MCF 10A (cell line): ENCODE results near the gene TMEM63A. TPM values are rescaled to one million over a fixed set of nuclear protein-coding genes. Genes with fewer than 3 reads are reported as not detected.

ENCODE experiments used
- BruUV-seq: library from RNA; stranded (reverse); fragments of 400-500 nt; replicated peaks from 2 replicates; lab custom pipeline; 2021; lab: Mats Ljungman, UMichigan
- CTCF ChIA-PET: fragments of 300-600 bp; sonication (Branson Sonifier 250); formaldehyde crosslinking; extraction: SDS; loops from one replicate; lab custom pipeline; 2021; ENCODE audit warnings: antibody characterized with exemption, inconsistent platforms; lab: Yijun Ruan, JAX
- POLR2A ChIA-PET: fragments of 300-600, 350-650 bp; sonication (Branson Sonifier 250); formaldehyde crosslinking; extraction: SDS; loops from one replicate; lab custom pipeline; 2020; ENCODE audit warnings: antibody characterized with exemption, inconsistent platforms; lab: Yijun Ruan, JAX
- DNase-seq: peaks from one replicate; pipeline ENCODE4 v3.0.0-alpha.2; 2018; ENCODE audit not compliant: unreplicated experiment
- H3K27ac Mint-ChIP-seq: one replicate; pipeline ENCODE4 v1.8.0; 2022; ENCODE audit warnings: mild to moderate bottlenecking, low read depth, mixed read lengths; ENCODE audit not compliant: unreplicated experiment
- H3K27me3 Mint-ChIP-seq: one replicate; pipeline ENCODE4 v1.8.0; 2022; ENCODE audit warnings: mixed read lengths; ENCODE audit not compliant: insufficient read depth, unreplicated experiment
- H3K36me3 Mint-ChIP-seq: one replicate; pipeline ENCODE4 v1.8.0; 2022; ENCODE audit warnings: mild to moderate bottlenecking, moderate library complexity, mixed read lengths; ENCODE audit not compliant: insufficient read depth, unreplicated experiment
- H3K4me1 Mint-ChIP-seq: one replicate; pipeline ENCODE4 v1.8.0; 2022; ENCODE audit warnings: mixed read lengths; ENCODE audit not compliant: insufficient read depth, unreplicated experiment
- H3K4me3 Mint-ChIP-seq: one replicate; pipeline ENCODE4 v1.8.0; 2022; ENCODE audit warnings: mild to moderate bottlenecking, moderate library complexity, mixed read lengths; ENCODE audit not compliant: unreplicated experiment
- H3K9me3 Mint-ChIP-seq: one replicate; pipeline ENCODE4 v1.8.0; 2022; ENCODE audit warnings: mixed read lengths; ENCODE audit not compliant: unreplicated experiment
- CTCF ChIP-seq: fragments of 200-600 bp; IDR thresholded peaks from one replicate; pipeline ENCODE4 v1.8.0; 2022; ENCODE audit warnings: antibody characterized with exemption, mild to moderate bottlenecking; ENCODE audit not compliant: unreplicated experiment
- intact Hi-C: fragments of 100-400 bp; cut with micrococcal nuclease; formaldehyde crosslinking; loops from 2 replicates; pipeline ENCODE4 v1.14.1; 2022
- total RNA-seq: library from RNA; stranded (reverse); gene quantifications from 2 replicates; pipeline ENCODE4 v1.2.3, GENCODE V29; 2022

The TMEM63A gene
- total RNA-seq, 1 experiment from 2014 or later, result 52.1 TPM

GRCh38 chr1:225851805-225852204, 30.4 kb downstream of the TMEM63A start:
- TF ChIP-seq CTCF, result no peak
- peaks cover 34% of the 10 kb centered on the region for H3K36me3 Mint-ChIP-seq
- no peak overlapping the region for H3K27ac Mint-ChIP-seq
- ChIA-PET POLR2A (interaction anchor here (0.5 to 2.6 kb wide), 7 partner anchors 10 to 120 kb away, joined by 3 to 8 read pairs (median 3); partner anchors contain the start of gene PYCR2), CTCF (interaction anchor here (0.7 to 6.2 kb wide), 3 partner anchors 24 to 376 kb away, joined by 3 to 42 read pairs (median 4); no protein-coding TSS in a partner anchor)
- intact Hi-C loops, result no loop called here
- BruUV-seq, result no TSS peak
- no peaks in the 10 kb centered on the region for H3K27me3 Mint-ChIP-seq
- no peak for DNase-seq
- H3K4me3 Mint-ChIP-seq, result no peak overlapping the region
- no peaks in the 10 kb centered on the region for H3K9me3 Mint-ChIP-seq
- H3K4me1 Mint-ChIP-seq, result no peaks in the 10 kb centered on the region

GRCh38 chr1:225850370-225850769, 31.8 kb downstream of the TMEM63A start:
- ChIA-PET POLR2A (interaction anchor here (0.7 to 2.6 kb wide), 3 partner anchors 15 to 1344 kb away, joined by 3 to 12 read pairs (median 8); partner anchors contain the start of gene SRP9), CTCF (interaction anchor here (0.5 to 6.2 kb wide), 6 partner anchors 9 to 377 kb away, joined by 3 to 42 read pairs (median 4); no protein-coding TSS in a partner anchor)
- Mint-ChIP-seq H3K4me3 (no peak overlapping the region), H3K4me1 (no peaks in the 10 kb centered on the region), H3K27ac (no peak overlapping the region), H3K36me3 (peaks cover 31% of the 10 kb centered on the region), H3K9me3 (no peaks in the 10 kb centered on the region), H3K27me3 (no peaks in the 10 kb centered on the region)
- intact Hi-C loops, result no loop called here
- no TSS peak for BruUV-seq
- no peak for DNase-seq
- no peak for TF ChIP-seq CTCF

- intact Hi-C loops, result loop anchor here (5.0 kb wide), 2 partner anchors 127 to 293 kb away; no protein-coding TSS in a partner anchor
- H3K27me3 Mint-ChIP-seq, result no peaks in the 10 kb centered on the region
- no peak overlapping the region for H3K27ac Mint-ChIP-seq
- no peak for TF ChIP-seq CTCF
- ChIA-PET CTCF (interaction anchor here (0.6 to 6.2 kb wide), 6 partner anchors 39 to 376 kb away, joined by 3 to 42 read pairs (median 4); no protein-coding TSS in a partner anchor), POLR2A (interaction anchor here (0.7 to 2.6 kb wide), 4 partner anchors 9 to 1344 kb away, joined by 3 to 12 read pairs (median 6); partner anchors contain the start of gene SRP9)
- H3K4me1 Mint-ChIP-seq, result no peaks in the 10 kb centered on the region
- H3K36me3 Mint-ChIP-seq, result peaks cover 34% of the 10 kb centered on the region
- no TSS peak for BruUV-seq
- H3K4me3 Mint-ChIP-seq, result no peak overlapping the region
- H3K9me3 Mint-ChIP-seq, result no peaks in the 10 kb centered on the region
- DNase-seq, result no peak
These were observed 32.3 kb downstream of the TMEM63A start for GRCh38 chr1:225849925-225850324.

- intact Hi-C loops, result loop anchor here (5.0 kb wide), 2 partner anchors 129 to 291 kb away; no protein-coding TSS in a partner anchor
- BruUV-seq, result no TSS peak
- no peaks in the 10 kb centered on the region for H3K4me1 Mint-ChIP-seq
- no peaks in the 10 kb centered on the region for H3K27me3 Mint-ChIP-seq
- DNase-seq, result no peak
- no peak for TF ChIP-seq CTCF
- peaks cover 38% of the 10 kb centered on the region for H3K36me3 Mint-ChIP-seq
- CTCF ChIA-PET, result interaction anchor here (1.2 to 6.3 kb wide), 4 partner anchors 24 to 375 kb away, joined by 3 to 58 read pairs (median 4); no protein-coding TSS in a partner anchor
- POLR2A ChIA-PET, result interaction anchor here (0.6 kb wide), 1 partner anchor 14 kb away, joined by 3 read pairs; no protein-coding TSS in a partner anchor
- no peak overlapping the region for H3K27ac Mint-ChIP-seq
- H3K9me3 Mint-ChIP-seq, result no peaks in the 10 kb centered on the region
- H3K4me3 Mint-ChIP-seq, result no peak overlapping the region
These were observed 33.9 kb downstream of the TMEM63A start for GRCh38 chr1:225848030-225848955.
